Measurements from ENCODE around the gene LYPD6B. TPM values are rescaled to one million over a fixed set of nuclear protein-coding genes. Genes with fewer than 3 reads are reported as not detected.
A peak's percentile ranks its signal among the peaks of the same experiment; 100 is the strongest.

Gene LYPD6B
- total RNA-seq, 1 donor from 2014 or later: 0.58 TPM

DNA sequence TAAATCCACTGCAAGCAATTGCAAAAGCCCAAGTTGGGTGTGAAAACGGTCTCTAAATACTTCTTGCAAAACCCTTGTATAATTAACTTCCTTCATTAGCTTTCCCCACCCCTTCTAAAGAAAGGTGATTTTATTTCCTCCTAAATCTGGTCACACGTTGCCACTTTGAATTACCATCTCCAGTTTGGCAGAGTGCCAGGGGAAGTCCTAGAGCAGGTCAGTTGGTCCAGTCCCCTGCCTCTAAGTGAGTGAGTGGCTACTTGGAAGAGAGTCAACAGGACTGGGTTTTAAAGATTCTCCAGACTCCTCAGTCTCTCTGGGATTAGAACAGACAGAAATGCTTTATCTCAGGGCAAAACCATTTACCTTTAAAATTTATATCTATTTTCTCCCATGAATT is 18.7 kb upstream of the LYPD6B start:
- Mint-ChIP-seq H3K27ac (peak overlapping the region; percentile 91), H3K4me1 (peaks cover 55% of the 10 kb centered on the region), H3K4me3 (peak overlapping the region; percentile 17), H3K27me3 (no peaks in the 10 kb centered on the region), H3K9me3 (no peaks in the 10 kb centered on the region), H3K36me3 (ENCODE audit: low read depth) (no peaks in the 10 kb centered on the region)
- no peak for DNase-seq
- TF ChIP-seq, protein P1, sequence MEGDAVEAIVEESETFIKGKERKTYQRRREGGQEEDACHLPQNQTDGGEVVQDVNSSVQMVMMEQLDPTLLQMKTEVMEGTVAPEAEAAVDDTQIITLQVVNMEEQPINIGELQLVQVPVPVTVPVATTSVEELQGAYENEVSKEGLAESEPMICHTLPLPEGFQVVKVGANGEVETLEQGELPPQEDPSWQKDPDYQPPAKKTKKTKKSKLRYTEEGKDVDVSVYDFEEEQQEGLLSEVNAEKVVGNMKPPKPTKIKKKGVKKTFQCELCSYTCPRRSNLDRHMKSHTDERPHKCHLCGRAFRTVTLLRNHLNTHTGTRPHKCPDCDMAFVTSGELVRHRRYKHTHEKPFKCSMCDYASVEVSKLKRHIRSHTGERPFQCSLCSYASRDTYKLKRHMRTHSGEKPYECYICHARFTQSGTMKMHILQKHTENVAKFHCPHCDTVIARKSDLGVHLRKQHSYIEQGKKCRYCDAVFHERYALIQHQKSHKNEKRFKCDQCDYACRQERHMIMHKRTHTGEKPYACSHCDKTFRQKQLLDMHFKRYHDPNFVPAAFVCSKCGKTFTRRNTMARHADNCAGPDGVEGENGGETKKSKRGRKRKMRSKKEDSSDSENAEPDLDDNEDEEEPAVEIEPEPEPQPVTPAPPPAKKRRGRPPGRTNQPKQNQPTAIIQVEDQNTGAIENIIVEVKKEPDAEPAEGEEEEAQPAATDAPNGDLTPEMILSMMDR (IDR thresholded peaks at IDR 0.05): no peak
- ChIA-PET POLR2A (interaction anchor here (1.6 kb wide), 1 partner anchor 567 kb away, joined by 6 read pairs; no protein-coding TSS in a partner anchor), CTCF (interaction anchor here (1.7 to 5.7 kb wide), 3 partner anchors 22 to 542 kb away, joined by 7 to 107 read pairs (median 40); no protein-coding TSS in a partner anchor)
- intact Hi-C loops (cut with micrococcal nuclease): loop anchor here (5.0 kb wide), 1 partner anchor 128 kb away; no protein-coding TSS in a partner anchor
- no peak for ATAC-seq (ENCODE audit: low read depth)

DNA sequence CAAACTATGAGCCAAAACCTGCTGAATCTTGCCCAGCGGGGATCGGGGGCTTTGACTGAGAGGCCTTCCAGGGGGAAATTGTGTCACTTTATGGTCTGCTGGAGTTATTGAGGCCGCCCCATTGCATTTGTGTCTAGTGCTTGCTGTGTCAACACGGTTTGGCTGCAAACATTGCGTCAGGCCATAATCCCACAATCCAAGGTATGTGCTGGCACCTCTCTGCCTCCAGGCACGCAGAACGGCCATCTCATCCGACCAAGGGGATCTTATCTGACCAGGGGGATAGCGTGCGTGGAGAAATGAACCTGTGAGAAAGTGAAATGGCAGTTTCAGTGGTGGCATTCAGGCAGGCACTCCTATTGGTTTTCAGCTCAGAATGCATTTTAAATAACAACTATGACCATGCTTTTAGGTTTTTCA is 18.1 kb upstream of the LYPD6B start:
- no peaks in the 10 kb centered on the region for H3K9me3 Mint-ChIP-seq
- TF ChIP-seq, protein P1 (IDR thresholded peaks at IDR 0.05): no peak
- peak; percentile 7 for ATAC-seq (ENCODE audit: low read depth)
- no peaks in the 10 kb centered on the region for H3K27me3 Mint-ChIP-seq
- ChIA-PET POLR2A (interaction anchor here (1.1 to 1.3 kb wide), 2 partner anchors 17 to 567 kb away, joined by 3 read pairs; no protein-coding TSS in a partner anchor), CTCF (interaction anchor here (1.1 kb wide), 1 partner anchor 9 kb away, joined by 3 read pairs; no protein-coding TSS in a partner anchor)
- H3K27ac Mint-ChIP-seq: peak overlapping the region; percentile 91
- H3K4me3 Mint-ChIP-seq: no peak overlapping the region
- no peaks in the 10 kb centered on the region for H3K36me3 Mint-ChIP-seq (ENCODE audit: low read depth)
- DNase-seq: no peak
- intact Hi-C loops (cut with micrococcal nuclease): loop anchor here (5.0 kb wide), 1 partner anchor 127 kb away; no protein-coding TSS in a partner anchor
- H3K4me1 Mint-ChIP-seq: peaks cover 55% of the 10 kb centered on the region

DNA sequence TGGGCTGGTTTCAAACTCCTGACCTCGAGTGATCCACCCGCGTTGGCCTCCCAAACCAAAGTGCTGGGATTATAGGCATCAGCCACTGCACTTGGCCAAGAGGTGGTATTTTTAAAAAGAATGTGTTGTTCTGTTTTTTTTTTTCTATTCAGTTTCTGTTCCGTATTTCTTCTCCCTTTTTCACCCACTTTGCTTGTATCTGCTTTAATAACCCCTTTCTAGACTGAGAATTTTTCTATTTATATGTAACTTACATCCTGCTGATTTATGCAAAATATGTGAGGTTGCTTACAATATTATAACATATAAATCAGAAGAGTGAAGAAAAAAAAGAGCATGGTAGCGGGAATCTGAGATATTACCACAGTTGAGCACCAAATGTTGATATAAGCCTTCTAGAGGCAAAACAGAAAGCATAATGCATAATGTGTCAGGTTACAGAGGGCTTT is 17.2 kb upstream of the LYPD6B start:
- ChIA-PET CTCF (interaction anchor here (0.7 to 1.1 kb wide), 3 partner anchors 9 to 997 kb away, joined by 3 to 5 read pairs (median 3); no protein-coding TSS in a partner anchor), POLR2A (interaction anchor here (0.7 to 1.3 kb wide), 6 partner anchors 16 to 1401 kb away, joined by 3 to 13 read pairs (median 8); no protein-coding TSS in a partner anchor)
- no peaks in the 10 kb centered on the region for H3K36me3 Mint-ChIP-seq (ENCODE audit: low read depth)
- H3K4me3 Mint-ChIP-seq: peak overlapping the region; percentile 37
- intact Hi-C loops (cut with micrococcal nuclease): loop anchor here (1.0 to 5.0 kb wide), 4 partner anchors 17 to 309 kb away; partner anchors contain the start of genes LYPD6 and LYPD6B
- H3K27me3 Mint-ChIP-seq: no peaks in the 10 kb centered on the region
- DNase-seq: no peak
- peaks cover 55% of the 10 kb centered on the region for H3K4me1 Mint-ChIP-seq
- TF ChIP-seq, protein P1 (IDR thresholded peaks at IDR 0.05): no peak
- peak overlapping the region; percentile 91 for H3K27ac Mint-ChIP-seq
- no peaks in the 10 kb centered on the region for H3K9me3 Mint-ChIP-seq
- peak; percentile 60 for ATAC-seq (ENCODE audit: low read depth)

DNA sequence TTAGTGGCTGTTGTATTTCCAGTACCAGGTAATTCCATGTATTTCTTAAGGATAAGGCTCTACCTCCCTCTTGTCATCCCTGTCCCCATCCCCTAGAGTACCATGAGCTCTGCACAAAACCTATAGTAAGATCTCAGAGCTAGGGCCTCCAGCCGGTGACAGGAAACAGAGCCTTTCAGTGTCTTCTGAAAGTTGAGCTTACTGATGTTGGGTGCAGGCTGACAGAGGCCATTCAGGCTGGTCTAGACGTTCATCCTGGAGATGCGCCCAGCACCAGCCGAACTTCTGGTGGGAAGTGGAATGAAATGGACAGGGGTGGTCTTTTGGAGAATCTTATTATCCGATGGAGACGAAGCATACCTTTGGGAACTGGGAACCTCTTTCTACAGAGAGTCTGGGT is 16.7 kb upstream of the LYPD6B start:
- ChIA-PET CTCF (interaction anchor here (0.7 kb wide), 2 partner anchors 84 to 998 kb away, joined by 3 to 5 read pairs; no protein-coding TSS in a partner anchor), POLR2A (interaction anchor here (0.7 to 1.3 kb wide), 6 partner anchors 43 to 1402 kb away, joined by 3 to 13 read pairs (median 8); partner anchors contain the start of genes MBD5 and ORC4)
- H3K36me3 Mint-ChIP-seq (ENCODE audit: low read depth): no peaks in the 10 kb centered on the region
- H3K27me3 Mint-ChIP-seq: no peaks in the 10 kb centered on the region
- H3K27ac Mint-ChIP-seq: peak overlapping the region; percentile 91
- H3K4me3 Mint-ChIP-seq: peak overlapping the region; percentile 37
- DNase-seq (no peak), ATAC-seq (ENCODE audit: low read depth) (peak; percentile 43)
- no peaks in the 10 kb centered on the region for H3K9me3 Mint-ChIP-seq
- H3K4me1 Mint-ChIP-seq: peaks cover 55% of the 10 kb centered on the region
- intact Hi-C loops (cut with micrococcal nuclease): loop anchor here (1.0 to 5.0 kb wide), 4 partner anchors 17 to 309 kb away; partner anchors contain the start of genes LYPD6 and LYPD6B
- TF ChIP-seq, protein P1 (IDR thresholded peaks at IDR 0.05): no peak

DNA sequence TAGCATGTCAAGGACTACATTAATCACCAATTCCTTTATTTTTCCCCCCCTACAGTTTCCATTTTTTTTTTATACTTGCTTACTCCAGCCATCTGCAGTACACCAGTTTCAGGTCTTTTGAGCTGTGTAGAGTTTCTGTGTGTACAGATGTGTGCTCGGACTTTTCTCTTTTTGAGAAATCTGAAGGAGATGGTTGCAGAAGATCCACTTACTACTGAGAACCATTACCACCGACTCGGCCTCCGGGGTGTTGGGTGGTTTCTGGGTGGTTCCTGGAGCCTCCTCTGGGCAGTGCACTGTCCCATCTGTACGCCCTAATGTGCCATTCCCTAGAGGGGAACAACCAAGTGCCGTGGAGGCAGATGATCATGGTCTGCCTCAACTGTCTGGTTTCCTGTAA is 15.4 kb upstream of the LYPD6B start:
- intact Hi-C loops (cut with micrococcal nuclease): loop anchor here (5.0 kb wide), 1 partner anchor 124 kb away; no protein-coding TSS in a partner anchor
- POLR2A ChIA-PET: interaction anchor here (1.1 kb wide), 1 partner anchor 1002 kb away, joined by 5 read pairs; the partner anchor contains the start of genes MBD5 and ORC4
- Mint-ChIP-seq H3K9me3 (no peaks in the 10 kb centered on the region), H3K4me3 (no peak overlapping the region), H3K36me3 (ENCODE audit: low read depth) (no peaks in the 10 kb centered on the region), H3K4me1 (peaks cover 50% of the 10 kb centered on the region), H3K27ac (peak overlapping the region; percentile 55), H3K27me3 (no peaks in the 10 kb centered on the region)
- CTCF ChIA-PET: no interaction called here
- DNase-seq (no peak), ATAC-seq (ENCODE audit: low read depth) (no peak)
- TF ChIP-seq, protein P1 (IDR thresholded peaks at IDR 0.05): no peak
